ENCODE data around the gene CDK5RAP1.

Gene CDK5RAP1

DNA sequence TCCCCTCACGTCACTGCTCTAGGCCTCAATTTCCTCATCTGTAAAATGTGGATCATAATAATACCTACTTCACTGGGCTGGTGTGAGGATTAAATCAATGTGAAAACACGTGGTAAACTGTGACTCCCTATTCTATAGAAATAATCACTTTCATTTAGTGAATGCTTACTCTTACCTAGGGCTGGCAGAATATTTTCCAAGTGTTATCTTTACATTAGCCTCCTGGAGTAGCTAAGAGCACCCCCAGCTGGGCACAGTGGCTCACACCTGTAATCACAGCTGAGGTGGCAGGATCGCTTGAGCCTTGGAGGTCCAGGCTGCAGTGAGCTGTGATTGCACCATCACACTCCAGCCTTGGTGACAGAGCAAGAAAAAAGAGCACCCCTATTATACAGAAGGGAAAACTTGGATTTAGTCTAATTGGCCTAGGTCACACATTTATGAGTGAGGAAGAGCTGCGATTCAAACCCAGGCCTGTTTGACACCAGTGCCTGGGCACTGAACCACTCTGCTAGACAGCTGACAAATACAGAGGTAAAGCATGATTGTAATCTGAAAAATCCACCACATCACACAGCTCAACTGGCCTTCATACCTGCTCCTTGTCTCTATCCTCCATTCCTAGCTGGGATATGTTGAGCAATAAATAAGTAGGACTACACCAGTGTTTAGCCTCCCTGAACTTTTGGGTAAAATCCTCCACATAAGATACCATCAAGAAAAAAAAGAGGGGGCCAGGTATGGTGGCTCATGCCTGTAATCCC, 43.7 kb upstream of the CDK5RAP1 start:
- Histone ChIP-seq H4K20me1 (ENCODE audit: low read depth, low read length) (no peaks in the 10 kb centered on the region), H3K4me3 (ENCODE audit: insufficient read depth, low read length, poor library complexity, severe bottlenecking) (no peak overlapping the region), H3K9ac (ENCODE audit: low read length) (peak overlapping the region; percentile 26; the same call in 1 of the 2 replicates), H3K27ac (ENCODE audit: low read depth, low read length) (peak overlapping the region; percentile 49), H3K79me2 (ENCODE audit: insufficient read depth, low read length) (no peaks in the 10 kb centered on the region), H3F3A (ENCODE audit: insufficient read depth) (peaks cover 14% of the 10 kb centered on the region; the same call in 1 of the 2 replicates), H3K36me3 (ENCODE audit: low read length) (no peaks in the 10 kb centered on the region), H3K27me3 (ENCODE audit: low read length) (no peaks in the 10 kb centered on the region), H3K4me2 (ENCODE audit: low read depth, low read length, poor library complexity, severe bottlenecking) (peak overlapping the region; percentile 95), H3K9me3 (ENCODE audit: insufficient read depth, low read length) (no peaks in the 10 kb centered on the region), H2AFZ (ENCODE audit: low read depth, low read length, severe bottlenecking) (peak overlapping the region; percentile 42), H3K9me2 (replicated peaks; ENCODE audit: insufficient read depth, low read length) (no peaks in the 10 kb centered on the region)
- TF ChIP-seq EZH2phosphoT487 (conservative IDR thresholded peaks at IDR 0.05; ENCODE audit: low read length), result no peak
- TF ChIP-seq, protein P1, sequence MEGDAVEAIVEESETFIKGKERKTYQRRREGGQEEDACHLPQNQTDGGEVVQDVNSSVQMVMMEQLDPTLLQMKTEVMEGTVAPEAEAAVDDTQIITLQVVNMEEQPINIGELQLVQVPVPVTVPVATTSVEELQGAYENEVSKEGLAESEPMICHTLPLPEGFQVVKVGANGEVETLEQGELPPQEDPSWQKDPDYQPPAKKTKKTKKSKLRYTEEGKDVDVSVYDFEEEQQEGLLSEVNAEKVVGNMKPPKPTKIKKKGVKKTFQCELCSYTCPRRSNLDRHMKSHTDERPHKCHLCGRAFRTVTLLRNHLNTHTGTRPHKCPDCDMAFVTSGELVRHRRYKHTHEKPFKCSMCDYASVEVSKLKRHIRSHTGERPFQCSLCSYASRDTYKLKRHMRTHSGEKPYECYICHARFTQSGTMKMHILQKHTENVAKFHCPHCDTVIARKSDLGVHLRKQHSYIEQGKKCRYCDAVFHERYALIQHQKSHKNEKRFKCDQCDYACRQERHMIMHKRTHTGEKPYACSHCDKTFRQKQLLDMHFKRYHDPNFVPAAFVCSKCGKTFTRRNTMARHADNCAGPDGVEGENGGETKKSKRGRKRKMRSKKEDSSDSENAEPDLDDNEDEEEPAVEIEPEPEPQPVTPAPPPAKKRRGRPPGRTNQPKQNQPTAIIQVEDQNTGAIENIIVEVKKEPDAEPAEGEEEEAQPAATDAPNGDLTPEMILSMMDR (IDR thresholded peaks at IDR 0.05; ENCODE audit: insufficient read depth, low read length, poor library complexity, severe bottlenecking), result no peak

DNA sequence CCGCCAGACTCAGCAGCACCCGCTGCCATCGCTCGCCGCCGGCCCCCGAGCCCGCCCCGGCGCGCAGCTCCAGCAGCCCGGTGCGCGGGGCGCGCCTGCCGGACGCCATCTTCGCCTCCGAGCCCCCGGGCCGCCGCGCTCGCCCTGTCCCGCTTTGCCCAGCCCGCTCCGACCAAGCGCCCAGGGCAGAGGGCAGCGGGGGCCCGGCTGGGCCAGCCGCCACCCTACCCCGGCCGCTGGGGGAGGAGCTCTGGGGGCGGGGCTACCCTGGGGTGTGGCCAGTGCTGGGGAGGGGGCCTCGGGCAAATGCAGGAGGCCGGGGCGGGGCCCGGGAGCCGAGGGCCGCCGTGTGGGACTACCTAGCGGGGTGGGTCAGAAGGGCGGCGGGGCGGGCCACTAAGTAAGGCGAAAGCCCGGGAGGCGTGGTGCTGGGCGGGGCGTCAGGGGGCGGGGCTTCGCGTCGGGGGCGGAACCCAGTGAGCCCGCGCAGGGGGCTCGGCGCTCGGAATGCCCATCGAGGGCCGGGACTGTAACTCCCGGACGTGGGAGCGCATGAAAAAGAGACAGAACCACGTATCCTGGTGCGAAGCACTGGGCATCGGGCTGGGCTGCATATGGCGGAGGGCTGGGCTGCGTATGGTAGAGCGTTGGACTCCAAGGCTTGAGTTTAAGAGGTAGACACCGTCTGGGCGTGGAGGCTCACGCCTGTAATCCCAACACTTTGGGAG, 42.4 kb upstream of the CDK5RAP1 start, which contains the start of gene SNTA1:
TSS of gene SNTA1 (minus strand) at position 252 of the 728 bp plus-strand sequence. CDS start at position 109, 143 bp downstream.
- Histone ChIP-seq H4K20me1 (ENCODE audit: low read depth, low read length) (no peaks in the 10 kb centered on the region), H3K9me3 (ENCODE audit: insufficient read depth, low read length) (no peaks in the 10 kb centered on the region), H3K9ac (ENCODE audit: low read length) (peak within 1 kb of the TSS; percentile 53), H3K36me3 (ENCODE audit: low read length) (no peaks in the 10 kb centered on the region), H3K4me2 (ENCODE audit: low read depth, low read length, poor library complexity, severe bottlenecking) (peak within 1 kb of the TSS; percentile 95), H3K79me2 (ENCODE audit: insufficient read depth, low read length) (no peaks in the 10 kb centered on the region), H3K27ac (ENCODE audit: low read depth, low read length) (peak within 1 kb of the TSS; percentile 49), H3K9me2 (replicated peaks; ENCODE audit: insufficient read depth, low read length) (no peaks in the 10 kb centered on the region), H2AFZ (ENCODE audit: low read depth, low read length, severe bottlenecking) (peak within 1 kb of the TSS; percentile 84), H3K27me3 (ENCODE audit: low read length) (no peaks in the 10 kb centered on the region), H3K4me3 (ENCODE audit: insufficient read depth, low read length, poor library complexity, severe bottlenecking) (peak within 1 kb of the TSS; percentile 70), H3F3A (ENCODE audit: insufficient read depth) (peaks cover 14% of the 10 kb centered on the region; the same call in 1 of the 2 replicates)
- TF ChIP-seq EZH2phosphoT487 (conservative IDR thresholded peaks at IDR 0.05; ENCODE audit: low read length), result no peak
- TF ChIP-seq, protein P1 (IDR thresholded peaks at IDR 0.05; ENCODE audit: insufficient read depth, low read length, poor library complexity, severe bottlenecking), result no peak

DNA sequence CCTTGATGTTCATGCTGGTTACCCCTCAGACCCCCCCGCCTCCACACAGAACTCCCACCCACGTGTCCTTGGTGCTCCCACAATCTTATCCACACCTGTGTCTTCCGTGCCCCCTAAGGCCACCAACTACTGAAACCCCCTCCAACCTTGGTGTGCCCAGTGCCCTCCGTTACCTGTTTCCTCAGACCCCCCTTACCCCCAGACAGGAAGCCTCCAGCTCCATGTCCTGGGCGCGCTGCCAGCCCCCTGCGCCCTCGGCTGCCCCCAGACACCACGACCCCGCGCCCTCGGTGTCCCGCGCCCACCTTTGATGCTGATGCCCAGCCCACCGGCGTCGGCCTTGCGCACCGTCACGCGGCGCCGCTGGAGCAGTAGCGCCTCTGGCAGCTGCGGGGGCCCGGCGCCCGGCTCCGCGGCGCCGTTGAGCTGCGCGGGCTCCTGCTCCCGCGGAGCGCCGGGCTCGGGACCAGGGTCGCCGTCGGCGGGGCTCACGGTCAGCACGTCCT, 41.7 kb upstream of the CDK5RAP1 start:
- Histone ChIP-seq H3K4me3 (ENCODE audit: insufficient read depth, low read length, poor library complexity, severe bottlenecking) (peak overlapping the region; percentile 70), H3K27me3 (ENCODE audit: low read length) (no peaks in the 10 kb centered on the region), H4K20me1 (ENCODE audit: low read depth, low read length) (no peaks in the 10 kb centered on the region), H3K9ac (ENCODE audit: low read length) (peak overlapping the region; percentile 53), H3K36me3 (ENCODE audit: low read length) (no peaks in the 10 kb centered on the region), H3F3A (ENCODE audit: insufficient read depth) (peaks cover 14% of the 10 kb centered on the region; the same call in 1 of the 2 replicates), H3K79me2 (ENCODE audit: insufficient read depth, low read length) (no peaks in the 10 kb centered on the region), H2AFZ (ENCODE audit: low read depth, low read length, severe bottlenecking) (peak overlapping the region; percentile 7), H3K27ac (ENCODE audit: low read depth, low read length) (no peak overlapping the region), H3K4me2 (ENCODE audit: low read depth, low read length, poor library complexity, severe bottlenecking) (peak overlapping the region; percentile 95), H3K9me2 (replicated peaks; ENCODE audit: insufficient read depth, low read length) (no peaks in the 10 kb centered on the region), H3K9me3 (ENCODE audit: insufficient read depth, low read length) (no peaks in the 10 kb centered on the region)
- TF ChIP-seq, protein P1 (IDR thresholded peaks at IDR 0.05; ENCODE audit: insufficient read depth, low read length, poor library complexity, severe bottlenecking), result no peak
- no peak for TF ChIP-seq EZH2phosphoT487 (conservative IDR thresholded peaks at IDR 0.05; ENCODE audit: low read length)

Measured in SU-DHL-6 (cell line).